ENCODE results near the gene INAFM1. TPM values are rescaled to one million over a fixed set of nuclear protein-coding genes. Genes with fewer than 3 reads are reported as not detected.

Gene INAFM1
- total and polyA plus RNA-seq, 9 of the 15 experiments (the other 6 are each of a cell fraction or from before 2014, with no cell fraction given) = 0.71 to 30.9 (median 3.1) TPM

DNA sequence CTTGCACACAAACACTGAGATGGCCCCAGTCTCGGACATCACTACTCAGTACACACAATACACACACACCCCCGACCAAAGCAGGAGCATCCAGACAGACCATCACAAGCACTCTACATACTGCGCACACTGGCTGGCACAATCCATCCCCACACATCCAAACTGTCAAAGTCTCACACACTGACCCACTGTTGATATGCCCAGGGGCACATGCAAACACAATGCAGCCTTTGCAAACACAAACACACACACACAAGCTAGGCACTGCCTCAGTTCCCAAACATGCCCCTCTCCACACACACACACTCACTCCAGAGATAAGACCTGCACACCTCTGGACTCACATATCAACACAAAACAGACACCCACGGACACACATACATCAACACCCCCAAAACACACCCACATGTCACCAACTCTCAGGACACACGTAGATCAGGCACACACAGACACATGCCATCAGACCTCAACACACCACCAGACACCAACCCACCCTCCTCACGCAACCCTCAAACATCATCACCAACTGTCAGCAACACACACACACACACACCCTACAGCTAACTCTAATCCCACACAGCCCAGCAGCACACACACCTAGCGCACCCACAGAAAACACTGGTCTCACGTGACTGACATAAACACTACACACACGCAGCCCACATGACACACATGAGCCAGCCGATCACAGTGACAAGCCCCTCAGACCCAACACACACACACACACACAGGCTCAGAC is 45.6 kb upstream of the INAFM1 start (continued):
- no peak for TF ChIP-seq ZBTB34 (CRISPR knock-in tag; IDR thresholded peaks at IDR 0.05)
- TF ChIP-seq ZNF830 (CRISPR knock-in tag; IDR thresholded peaks at IDR 0.05) = no peak
- TF ChIP-seq GTF2E2 (tag; IDR thresholded peaks at IDR 0.05) = no peak
- TF ChIP-seq, protein P1, sequence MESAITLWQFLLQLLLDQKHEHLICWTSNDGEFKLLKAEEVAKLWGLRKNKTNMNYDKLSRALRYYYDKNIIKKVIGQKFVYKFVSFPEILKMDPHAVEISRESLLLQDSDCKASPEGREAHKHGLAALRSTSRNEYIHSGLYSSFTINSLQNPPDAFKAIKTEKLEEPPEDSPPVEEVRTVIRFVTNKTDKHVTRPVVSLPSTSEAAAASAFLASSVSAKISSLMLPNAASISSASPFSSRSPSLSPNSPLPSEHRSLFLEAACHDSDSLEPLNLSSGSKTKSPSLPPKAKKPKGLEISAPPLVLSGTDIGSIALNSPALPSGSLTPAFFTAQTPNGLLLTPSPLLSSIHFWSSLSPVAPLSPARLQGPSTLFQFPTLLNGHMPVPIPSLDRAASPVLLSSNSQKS (CRISPR knock-in tag; IDR thresholded peaks at IDR 0.05) = no peak
- peak; percentile 54 for TF ChIP-seq ZEB2 (IDR thresholded peaks at IDR 0.05)
- TF ChIP-seq POLR2AphosphoS2 (IDR thresholded peaks at IDR 0.05; ENCODE audit: low read length) = peak; percentile 28; the same call in 1 of the 2 replicates
- peak; percentile 79; the same call in 1 of the 2 replicates for TF ChIP-seq ZC3H4 (CRISPR knock-in tag; IDR thresholded peaks at IDR 0.05; ENCODE audit: borderline replicate concordance)
- TF ChIP-seq, protein P2, sequence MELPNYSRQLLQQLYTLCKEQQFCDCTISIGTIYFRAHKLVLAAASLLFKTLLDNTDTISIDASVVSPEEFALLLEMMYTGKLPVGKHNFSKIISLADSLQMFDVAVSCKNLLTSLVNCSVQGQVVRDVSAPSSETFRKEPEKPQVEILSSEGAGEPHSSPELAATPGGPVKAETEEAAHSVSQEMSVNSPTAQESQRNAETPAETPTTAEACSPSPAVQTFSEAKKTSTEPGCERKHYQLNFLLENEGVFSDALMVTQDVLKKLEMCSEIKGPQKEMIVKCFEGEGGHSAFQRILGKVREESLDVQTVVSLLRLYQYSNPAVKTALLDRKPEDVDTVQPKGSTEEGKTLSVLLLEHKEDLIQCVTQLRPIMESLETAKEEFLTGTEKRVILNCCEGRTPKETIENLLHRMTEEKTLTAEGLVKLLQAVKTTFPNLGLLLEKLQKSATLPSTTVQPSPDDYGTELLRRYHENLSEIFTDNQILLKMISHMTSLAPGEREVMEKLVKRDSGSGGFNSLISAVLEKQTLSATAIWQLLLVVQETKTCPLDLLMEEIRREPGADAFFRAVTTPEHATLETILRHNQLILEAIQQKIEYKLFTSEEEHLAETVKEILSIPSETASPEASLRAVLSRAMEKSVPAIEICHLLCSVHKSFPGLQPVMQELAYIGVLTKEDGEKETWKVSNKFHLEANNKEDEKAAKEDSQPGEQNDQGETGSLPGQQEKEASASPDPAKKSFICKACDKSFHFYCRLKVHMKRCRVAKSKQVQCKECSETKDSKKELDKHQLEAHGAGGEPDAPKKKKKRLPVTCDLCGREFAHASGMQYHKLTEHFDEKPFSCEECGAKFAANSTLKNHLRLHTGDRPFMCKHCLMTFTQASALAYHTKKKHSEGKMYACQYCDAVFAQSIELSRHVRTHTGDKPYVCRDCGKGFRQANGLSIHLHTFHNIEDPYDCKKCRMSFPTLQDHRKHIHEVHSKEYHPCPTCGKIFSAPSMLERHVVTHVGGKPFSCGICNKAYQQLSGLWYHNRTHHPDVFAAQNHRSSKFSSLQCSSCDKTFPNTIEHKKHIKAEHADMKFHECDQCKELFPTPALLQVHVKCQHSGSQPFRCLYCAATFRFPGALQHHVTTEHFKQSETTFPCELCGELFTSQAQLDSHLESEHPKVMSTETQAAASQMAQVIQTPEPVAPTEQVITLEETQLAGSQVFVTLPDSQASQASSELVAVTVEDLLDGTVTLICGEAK (IDR thresholded peaks at IDR 0.05) = 0 out of 2 replicates have a peak, but pooled peaks have one; percentile 12
- TF ChIP-seq, protein P2 (CRISPR knock-in tag; IDR thresholded peaks at IDR 0.05) = no peak
- peak; percentile 12; the same call in 1 of the 2 replicates for TF ChIP-seq SOX6 (IDR thresholded peaks at IDR 0.05)
- no peak for TF ChIP-seq PTTG1 (tag; IDR thresholded peaks at IDR 0.05; ENCODE audit: low read depth)
- TF ChIP-seq EGR1 (conservative IDR thresholded peaks at IDR 0.05) = peak; percentile 78; the same call in 1 of the 2 replicates
- TF ChIP-seq DMBX1 (CRISPR knock-in tag; IDR thresholded peaks at IDR 0.05; ENCODE audit: borderline replicate concordance) = no peak
- TF ChIP-seq, protein P3, sequence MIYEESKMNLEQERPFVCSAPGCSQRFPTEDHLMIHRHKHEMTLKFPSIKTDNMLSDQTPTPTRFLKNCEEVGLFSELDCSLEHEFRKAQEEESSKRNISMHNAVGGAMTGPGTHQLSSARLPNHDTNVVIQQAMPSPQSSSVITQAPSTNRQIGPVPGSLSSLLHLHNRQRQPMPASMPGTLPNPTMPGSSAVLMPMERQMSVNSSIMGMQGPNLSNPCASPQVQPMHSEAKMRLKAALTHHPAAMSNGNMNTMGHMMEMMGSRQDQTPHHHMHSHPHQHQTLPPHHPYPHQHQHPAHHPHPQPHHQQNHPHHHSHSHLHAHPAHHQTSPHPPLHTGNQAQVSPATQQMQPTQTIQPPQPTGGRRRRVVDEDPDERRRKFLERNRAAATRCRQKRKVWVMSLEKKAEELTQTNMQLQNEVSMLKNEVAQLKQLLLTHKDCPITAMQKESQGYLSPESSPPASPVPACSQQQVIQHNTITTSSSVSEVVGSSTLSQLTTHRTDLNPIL (CRISPR knock-in tag; IDR thresholded peaks at IDR 0.05) = no peak
- TF ChIP-seq ASH1L (IDR thresholded peaks at IDR 0.05; ENCODE audit: borderline replicate concordance, low read depth, partially characterized antibody) = no peak

Data from K562 (cell line).